Trophoblast cell (in vitro differentiated cells and primary cell): Measurements from ENCODE around the gene TBC1D17.
A peak's percentile ranks its signal among the peaks of the same experiment; 100 is the strongest.

Experiments
- DNase-seq, 2 donors: peaks; one replicate each; pipeline ENCODE4 v3.0.0-alpha.2; 2016
- H2AFZ ChIP-seq: 2 replicates; pipeline ENCODE4 v1.6.1; 2013; ENCODE audit warnings: low read length, moderate library complexity, mild to moderate bottlenecking; ENCODE audit not compliant: insufficient read depth, poor library complexity
- H2AK5ac ChIP-seq: 2 replicates; pipeline ENCODE4 v1.6.1; 2013; ENCODE audit warnings: mild to moderate bottlenecking, low read length
- H2BK120ac ChIP-seq: 2 replicates; pipeline ENCODE4 v1.6.1; 2013; ENCODE audit warnings: low read length, mild to moderate bottlenecking, moderate library complexity; ENCODE audit not compliant: insufficient read depth, poor library complexity
- H2BK12ac ChIP-seq: 2 replicates; pipeline ENCODE4 v1.6.1; 2013; ENCODE audit warnings: mild to moderate bottlenecking, low read length, moderate library complexity
- H2BK5ac ChIP-seq: 2 replicates; pipeline ENCODE4 v1.6.1; 2013; ENCODE audit warnings: low read length, low read depth, moderate library complexity, mild to moderate bottlenecking; ENCODE audit not compliant: poor library complexity
- H3K14ac ChIP-seq: 2 replicates; pipeline ENCODE4 v1.6.1; 2013; ENCODE audit warnings: mild to moderate bottlenecking, low read length
- H3K18ac ChIP-seq: 2 replicates; pipeline ENCODE4 v1.6.1; 2013; ENCODE audit warnings: mild to moderate bottlenecking, low read length
- H3K23ac ChIP-seq: 2 replicates; pipeline ENCODE4 v1.6.1; 2013; ENCODE audit warnings: low read length
- H3K27ac ChIP-seq: 2 replicates; pipeline ENCODE4 v1.5.1; 2013; ENCODE audit warnings: low read depth, mild to moderate bottlenecking, inconsistent platforms, low read length, moderate library complexity
- H3K27me3 ChIP-seq: 2 replicates; pipeline ENCODE4 v1.6.1; 2013; ENCODE audit warnings: inconsistent platforms, mild to moderate bottlenecking, low read length, moderate library complexity; ENCODE audit not compliant: insufficient read depth
- H3K36me3 ChIP-seq, 2 experiments: 1 replicate in 1 of 2; 2 replicates in 1 of 2; pipeline ENCODE4 v1.6.1; 2013; ENCODE audit warnings: low read length in 2 of 2, mild to moderate bottlenecking in 2 of 2, moderate library complexity in 1 of 2; ENCODE audit not compliant: insufficient read depth in 2 of 2, control insufficient read depth in 1 of 2
- H3K4ac ChIP-seq: 2 replicates; pipeline ENCODE4 v1.6.1; 2013; ENCODE audit warnings: low read depth, mild to moderate bottlenecking, low read length, moderate library complexity
- H3K4me1 ChIP-seq, 2 experiments: 1 replicate in 1 of 2; 2 replicates in 1 of 2; pipeline ENCODE4 v1.6.1; 2013; ENCODE audit warnings: low read length in 2 of 2, mild to moderate bottlenecking in 2 of 2, moderate library complexity in 1 of 2; ENCODE audit not compliant: insufficient read depth in 2 of 2, control insufficient read depth in 1 of 2
- H3K4me2 ChIP-seq: 2 replicates; pipeline ENCODE4 v1.6.1; 2013; ENCODE audit warnings: inconsistent platforms, mild to moderate bottlenecking, low read length, moderate library complexity
- H3K4me3 ChIP-seq: 2 replicates; pipeline ENCODE4 v1.5.1; 2013; ENCODE audit warnings: mild to moderate bottlenecking, low read depth, low read length, inconsistent platforms
- H3K79me1 ChIP-seq: one replicate; pipeline ENCODE4 v1.6.1; 2013; ENCODE audit warnings: low read length
- H3K79me2 ChIP-seq: 2 replicates; pipeline ENCODE4 v1.6.1; 2013; ENCODE audit warnings: low read length, mild to moderate bottlenecking; ENCODE audit not compliant: control insufficient read depth, insufficient read depth, poor library complexity
- H3K9ac ChIP-seq: 2 replicates; pipeline ENCODE4 v1.6.1; 2013; ENCODE audit warnings: mild to moderate bottlenecking, low read length
- H3K9me3 ChIP-seq: 2 replicates; pipeline ENCODE4 v1.6.1; 2013; ENCODE audit warnings: low read depth, mild to moderate bottlenecking, control low read depth, inconsistent platforms, low read length; ENCODE audit not compliant: insufficient read depth
- H4K12ac ChIP-seq: 2 replicates; pipeline ENCODE4 v1.6.1; 2013; ENCODE audit warnings: low read depth, mild to moderate bottlenecking, low read length, moderate library complexity
- H4K8ac ChIP-seq: 2 replicates; pipeline ENCODE4 v1.6.1; 2013; ENCODE audit warnings: low read depth, mild to moderate bottlenecking, low read length, moderate library complexity
- H4K91ac ChIP-seq: one replicate; pipeline ENCODE4 v1.6.1; 2013; ENCODE audit warnings: low read depth, mild to moderate bottlenecking, low read length, moderate library complexity
- WGBS: extraction: QIAGEN DNeasy Blood & Tissue Kit; methylation state at CpG from one replicate; pipeline ENCODE4 v1.1.7; 2013; ENCODE audit warnings: missing lambda C conversion rate; ENCODE audit not compliant: insufficient read length, insufficient coverage; ENCODE audit errors: extremely low coverage; 5-methylcytosine and 5-hydroxymethylcytosine counted together

The TBC1D17 gene

GRCh38 chr19:49851456-49852259, 25.8 kb upstream of the TBC1D17 start:
- Histone ChIP-seq H3K27me3 (no peaks in the 10 kb centered on the region), H3K9me3 (no peaks in the 10 kb centered on the region), H2BK120ac (peak overlapping the region; percentile 72), H3K18ac (peak overlapping the region; percentile 98), H3K9ac (peak overlapping the region; percentile 87), H3K27ac (peak overlapping the region; percentile 99), H2AFZ (peak overlapping the region; percentile 68), H2BK5ac (peak overlapping the region; percentile 88), H4K12ac (no peak overlapping the region), H3K4me1 (peaks cover 7 to 17% of the 10 kb centered on the region in 2 experiments), H3K79me1 (peaks cover 7% of the 10 kb centered on the region), H2BK12ac (no peak overlapping the region), H3K23ac (no peak overlapping the region), H2AK5ac (peak overlapping the region; percentile 41), H4K8ac (peak overlapping the region; percentile 95), H4K91ac (peak overlapping the region; percentile 98), H3K4me3 (peak overlapping the region; percentile 88), H3K4me2 (peak overlapping the region; percentile 97), H3K4ac (peak overlapping the region; percentile 87), H3K36me3 (peaks cover 31 to 36% of the 10 kb centered on the region in 2 experiments), H3K14ac (peak overlapping the region; percentile 94), H3K79me2 (peaks cover 14% of the 10 kb centered on the region)
- WGBS = no CpG with 5 or more reads among the region's 78 CpGs
- peak; percentile 52 to 67 for DNase-seq

DNA sequence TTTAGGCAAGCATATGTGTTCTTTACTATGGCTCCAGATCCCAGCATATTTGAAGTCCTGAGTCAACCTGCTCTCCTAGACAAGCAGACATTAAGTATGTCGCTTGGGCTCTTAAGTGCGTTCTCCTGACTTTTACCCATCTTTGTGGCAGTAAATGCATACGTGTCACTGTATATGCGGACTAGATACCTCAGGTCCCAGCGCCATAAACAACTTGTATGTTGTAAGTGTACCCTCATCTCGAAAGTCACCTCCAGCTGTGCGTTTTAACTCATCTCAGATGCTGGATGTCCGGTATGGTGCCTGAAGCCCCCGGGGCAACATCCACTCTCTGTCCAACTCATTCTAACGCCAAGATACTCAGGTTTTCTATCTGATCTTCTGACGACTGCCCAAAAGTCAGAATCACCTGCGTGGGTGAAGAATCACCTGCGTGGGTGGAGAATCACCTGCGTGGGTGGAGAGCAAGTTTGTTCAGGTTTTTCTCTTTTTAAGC, 24.8 kb upstream of the TBC1D17 start:
- Histone ChIP-seq H3K36me3 (peaks cover 41 to 46% of the 10 kb centered on the region in 2 experiments), H3K27ac (no peak overlapping the region), H2BK12ac (no peak overlapping the region), H3K4ac (peak overlapping the region; percentile 35), H4K91ac (no peak overlapping the region), H4K8ac (no peak overlapping the region), H3K9me3 (no peaks in the 10 kb centered on the region), H2AFZ (no peak overlapping the region), H2BK5ac (no peak overlapping the region), H2AK5ac (no peak overlapping the region), H3K9ac (no peak overlapping the region), H3K4me1 (peaks cover 7 to 17% of the 10 kb centered on the region in 2 experiments), H3K4me2 (peak overlapping the region; percentile 97), H3K79me1 (peaks cover 7% of the 10 kb centered on the region), H3K18ac (no peak overlapping the region), H2BK120ac (no peak overlapping the region), H3K4me3 (no peak overlapping the region), H3K27me3 (no peaks in the 10 kb centered on the region), H3K14ac (no peak overlapping the region), H3K23ac (no peak overlapping the region), H3K79me2 (peaks cover 14% of the 10 kb centered on the region), H4K12ac (no peak overlapping the region)
- WGBS = no CpG with 5 or more reads among the region's 14 CpGs
- peak; percentile 78 to 82 for DNase-seq

DNA sequence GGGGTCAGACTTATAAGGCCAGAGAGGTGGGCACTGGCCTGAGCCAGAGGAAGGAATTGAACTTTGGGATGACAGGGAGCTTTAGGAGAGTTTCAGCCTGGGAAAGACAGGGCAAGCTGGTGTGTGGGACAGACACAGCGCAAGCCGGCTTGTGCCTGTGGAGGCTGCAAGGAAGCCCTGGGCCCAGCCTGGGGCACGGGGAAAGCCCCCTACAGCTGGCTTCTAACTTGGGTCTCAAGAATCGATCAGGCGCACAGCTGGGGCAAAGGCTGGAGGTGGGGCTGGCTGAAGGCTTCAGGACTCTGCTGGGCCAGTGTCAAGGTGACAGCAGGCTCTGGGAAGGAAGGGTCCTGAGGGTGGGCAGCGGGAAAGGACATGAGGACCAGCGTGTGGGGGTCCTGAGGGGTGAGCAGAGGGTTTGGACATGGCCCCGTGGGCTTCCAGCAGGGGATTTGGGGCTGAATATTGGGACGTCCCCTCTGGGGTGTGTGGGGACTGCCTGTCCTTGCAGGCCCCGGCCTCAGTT, 23.6 kb upstream of the TBC1D17 start:
- Histone ChIP-seq H3K4me2 (peak overlapping the region; percentile 27), H3K4ac (peak overlapping the region; percentile 66), H3K36me3 (peaks cover 53 to 58% of the 10 kb centered on the region in 2 experiments), H4K12ac (no peak overlapping the region), H2BK120ac (no peak overlapping the region), H3K23ac (no peak overlapping the region), H4K91ac (no peak overlapping the region), H3K4me3 (no peak overlapping the region), H3K79me2 (peaks cover 14% of the 10 kb centered on the region), H2AK5ac (no peak overlapping the region), H4K8ac (no peak overlapping the region), H3K18ac (no peak overlapping the region), H3K9me3 (no peaks in the 10 kb centered on the region), H3K27ac (no peak overlapping the region), H2BK5ac (no peak overlapping the region), H2AFZ (no peak overlapping the region), H3K14ac (no peak overlapping the region), H3K9ac (peak overlapping the region; percentile 13), H2BK12ac (no peak overlapping the region), H3K79me1 (peaks cover 7% of the 10 kb centered on the region), H3K27me3 (no peaks in the 10 kb centered on the region), H3K4me1 (peaks cover 7 to 13% of the 10 kb centered on the region in 2 experiments)
- WGBS = no CpG with 5 or more reads among the region's 10 CpGs
- no peak for DNase-seq

DNA sequence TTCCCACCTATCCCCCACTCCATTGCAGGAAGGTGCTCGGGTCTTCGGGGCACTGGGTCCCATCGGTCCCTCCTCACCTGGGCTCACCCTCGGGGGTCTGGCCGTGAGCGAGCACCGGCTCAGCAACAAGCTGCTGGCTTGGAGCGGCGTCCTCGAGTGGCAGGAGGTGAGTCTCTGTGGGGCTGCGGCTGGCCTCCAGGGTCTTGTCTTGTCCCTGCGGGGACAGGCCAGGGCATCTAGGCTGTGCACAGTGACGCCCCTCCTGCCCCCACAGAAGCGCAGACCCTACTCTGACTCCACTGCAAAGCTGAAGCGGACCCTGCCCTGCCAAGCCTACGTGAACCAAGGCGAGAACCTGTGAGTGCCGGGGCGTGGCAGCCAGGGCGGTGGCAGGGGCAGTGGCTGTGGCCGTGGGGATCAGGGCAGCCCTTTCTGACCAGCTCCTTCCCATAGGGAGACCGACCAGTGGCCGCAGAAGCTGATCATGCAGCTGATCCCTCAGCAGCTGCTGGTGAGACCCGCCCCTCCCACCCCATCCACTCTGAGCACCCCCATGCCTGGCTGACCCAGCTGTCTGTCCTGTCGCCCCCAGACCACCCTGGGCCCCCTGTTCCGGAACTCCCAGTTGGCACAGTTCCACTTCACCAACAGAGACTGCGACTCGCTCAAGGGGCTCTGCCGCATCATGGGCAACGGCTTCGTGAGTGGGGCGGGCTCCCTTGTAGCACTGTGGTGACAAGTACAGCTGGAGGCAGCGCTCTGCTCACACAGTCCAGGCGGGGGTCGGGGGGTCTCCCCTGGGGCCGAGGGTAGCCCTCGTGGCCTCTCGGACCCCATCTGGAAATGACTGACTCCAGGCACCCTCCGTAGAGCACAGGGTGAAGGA, 22.9 kb upstream of the TBC1D17 start:
- H3K9me3 ChIP-seq = no peaks in the 10 kb centered on the region
- H2AK5ac ChIP-seq = no peak overlapping the region
- peaks cover 7 to 15% of the 10 kb centered on the region in 2 experiments for H3K4me1 ChIP-seq
- no peak overlapping the region for H4K91ac ChIP-seq
- no peaks in the 10 kb centered on the region for H3K27me3 ChIP-seq
- peaks cover 56 to 59% of the 10 kb centered on the region in 2 experiments for H3K36me3 ChIP-seq
- H3K23ac ChIP-seq = no peak overlapping the region
- H3K4ac ChIP-seq = peak overlapping the region; percentile 21
- H3K9ac ChIP-seq = no peak overlapping the region
- H4K8ac ChIP-seq = no peak overlapping the region
- H3K27ac ChIP-seq = no peak overlapping the region
- H3K4me2 ChIP-seq = no peak overlapping the region
- H2BK12ac ChIP-seq = no peak overlapping the region
- no peak for DNase-seq
- peak overlapping the region; percentile 40 for H4K12ac ChIP-seq
- peaks cover 7% of the 10 kb centered on the region for H3K79me1 ChIP-seq
- no CpG with 5 or more reads among the region's 39 CpGs for WGBS
- H2AFZ ChIP-seq = no peak overlapping the region
- no peak overlapping the region for H3K14ac ChIP-seq
- no peak overlapping the region for H2BK5ac ChIP-seq
- H3K79me2 ChIP-seq = peaks cover 14% of the 10 kb centered on the region
- no peak overlapping the region for H3K4me3 ChIP-seq
- no peak overlapping the region for H2BK120ac ChIP-seq
- H3K18ac ChIP-seq = no peak overlapping the region
